G401.6 (cell line): Measurements from ENCODE around the gene SENP3.

Experiments
- FAIRE-seq: peaks from 2 replicates; lab custom pipeline; 2012; peaks lifted over from hg19 to GRCh38; lab: Jason Lieb, UNC

Gene SENP3

GRCh38 chr17:7577327-7578199, 15.8 kb downstream of the SENP3 start:
- FAIRE-seq, result no peak

- peak; percentile 99 for FAIRE-seq
Observed at GRCh38 chr17:7579001-7579833, 17.5 kb downstream of the SENP3 start, which contains the start of gene CD68. CD68 (plus strand) TSS chr17:7579638; CDS start chr17:7579678, 40 bp downstream.

GRCh38 chr17:7579834-7580603, 18.3 kb downstream of the SENP3 start:
- FAIRE-seq, result peak; percentile 48

GRCh38 chr17:7580604-7581575, 19.2 kb downstream of the SENP3 start:
- FAIRE-seq, result no peak

GRCh38 chr17:7582396-7583252, 20.9 kb downstream of the SENP3 start:
- FAIRE-seq, result no peak

GRCh38 chr17:7583253-7584109, 21.8 kb downstream of the SENP3 start, which contains the start of gene MPDU1:
MPDU1 (plus strand) TSS chr17:7583852; CDS start chr17:7583863, 11 bp downstream.
- peak; percentile 98 for FAIRE-seq

- FAIRE-seq, result peak; percentile 80
Observed at GRCh38 chr17:7586673-7587419, 25.1 kb downstream of the SENP3 start.

GRCh38 chr17:7587420-7588151, 25.9 kb downstream of the SENP3 start:
- FAIRE-seq, result peak; percentile 63

- no peak for FAIRE-seq
Observed at GRCh38 chr17:7588553-7589203, 27.0 kb downstream of the SENP3 start.

- peak; percentile 88 for FAIRE-seq
Observed at GRCh38 chr17:7589204-7589868, 27.6 kb downstream of the SENP3 start.

GRCh38 chr17:7589891-7590691, 28.4 kb downstream of the SENP3 start, which contains the start of gene SOX15:
SOX15 (minus strand) TSS chr17:7590094; CDS start chr17:7589676, 418 bp downstream.
- FAIRE-seq, result peak; percentile 94

GRCh38 chr17:7590743-7591142, 29.0 kb downstream of the SENP3 start:
- no peak for FAIRE-seq

- FAIRE-seq, result no peak
Observed at GRCh38 chr17:7591596-7591995, 29.9 kb downstream of the SENP3 start.

- FAIRE-seq, result no peak
Observed at GRCh38 chr17:7592422-7593021, 30.8 kb downstream of the SENP3 start.

- no peak for FAIRE-seq
Observed at GRCh38 chr17:7593296-7593695, 31.6 kb downstream of the SENP3 start.
